IMR-90 (cell line): ENCODE measurements around the gene SPECC1L. TPM values are rescaled to one million over a fixed set of nuclear protein-coding genes. Genes with fewer than 3 reads are reported as not detected.

ENCODE experiments used
- ATAC-seq: fragments of 200-7000 bp; cut with Tn5 transposase; 2 replicates; pipeline ENCODE4 v1.9.1; 2020; ENCODE audit warnings: low read depth, mild to moderate bottlenecking, moderate library complexity
- BruUV-seq: library from RNA; stranded (reverse); fragments of 400-500 nt; replicated peaks from 2 replicates; lab custom pipeline; 2021; lab: Mats Ljungman, UMichigan
- CTCF ChIA-PET: fragments of 300-600 bp; formaldehyde crosslinking; extraction: SDS; loops from one replicate; lab custom pipeline; 2021; ENCODE audit warnings: antibody characterized with exemption; lab: Yijun Ruan, JAX
- POLR2A ChIA-PET: fragments of 300-600 bp; sonication (Branson Sonifier 250); formaldehyde crosslinking; loops from one replicate; lab custom pipeline; 2022; ENCODE audit warnings: antibody characterized with exemption; ENCODE audit not compliant: unreplicated experiment; lab: Charles Lee
- DNase-seq: peaks from one replicate; pipeline ENCODE4 v3.0.0; 2013
- H2AFZ ChIP-seq: replicated peaks from 2 replicates; pipeline ENCODE3; 2013; ENCODE audit warnings: low read length, mild to moderate bottlenecking; ENCODE audit not compliant: poor library complexity
- H2AK5ac ChIP-seq: 2 replicates; pipeline ENCODE4 v1.6.1; 2013; ENCODE audit warnings: low read depth, low read length, inconsistent platforms
- H2AK9ac ChIP-seq: replicated peaks from 2 replicates; pipeline ENCODE3; 2013; ENCODE audit warnings: mild to moderate bottlenecking, low read depth, low read length, moderate library complexity; ENCODE audit not compliant: poor library complexity
- H2BK120ac ChIP-seq: 2 replicates; pipeline ENCODE4 v1.6.1; 2013; ENCODE audit warnings: low read depth, low read length, inconsistent platforms
- H2BK15ac ChIP-seq: 3 replicates; pipeline ENCODE4 v1.6.1; 2013; ENCODE audit warnings: low read depth, low read length, inconsistent platforms
- H2BK20ac ChIP-seq: 2 replicates; pipeline ENCODE4 v1.6.1; 2013; ENCODE audit warnings: low read depth, mild to moderate bottlenecking, inconsistent platforms, low read length, moderate library complexity
- H2BK5ac ChIP-seq: 2 replicates; pipeline ENCODE4 v1.6.1; 2013; ENCODE audit warnings: mild to moderate bottlenecking, low read depth, low read length, inconsistent platforms; ENCODE audit not compliant: poor library complexity, severe bottlenecking
- H3K14ac ChIP-seq: replicated peaks from 2 replicates; pipeline ENCODE4 v1.6.1; 2013; ENCODE audit warnings: low read depth, low read length, inconsistent platforms
- H3K18ac ChIP-seq: 2 replicates; pipeline ENCODE4 v1.6.1; 2013; ENCODE audit warnings: low read depth, low read length, control low read depth
- H3K23ac ChIP-seq: 2 replicates; pipeline ENCODE4 v1.6.1; 2013; ENCODE audit warnings: low read depth, low read length, inconsistent platforms
- H3K27ac ChIP-seq: 2 replicates; pipeline ENCODE4 v1.5.1; 2013; ENCODE audit warnings: mild to moderate bottlenecking, control low read depth, low read length; ENCODE audit not compliant: insufficient read depth
- H3K27me3 ChIP-seq: 2 replicates; pipeline ENCODE4 v1.6.1; 2013; ENCODE audit warnings: low read length; ENCODE audit not compliant: control insufficient read depth, insufficient read depth
- H3K36me3 ChIP-seq: 2 replicates; pipeline ENCODE4 v1.6.1; 2013; ENCODE audit warnings: low read length, mixed read lengths; ENCODE audit not compliant: control insufficient read depth, insufficient read depth
- H3K4ac ChIP-seq: 2 replicates; pipeline ENCODE4 v1.6.1; 2013; ENCODE audit warnings: low read depth, low read length, inconsistent platforms
- H3K4me1 ChIP-seq: 2 replicates; pipeline ENCODE4 v1.6.1; 2013; ENCODE audit warnings: low read length, mixed read lengths; ENCODE audit not compliant: control insufficient read depth, insufficient read depth
- H3K4me2 ChIP-seq: 2 replicates; pipeline ENCODE4 v1.6.1; 2013; ENCODE audit warnings: low read depth, mild to moderate bottlenecking, control low read depth, low read length, moderate library complexity
- H3K4me3 ChIP-seq: 2 replicates; pipeline ENCODE4 v1.5.1; 2013; ENCODE audit warnings: low read depth, mild to moderate bottlenecking, control low read depth, low read length, moderate library complexity; ENCODE audit not compliant: insufficient read depth
- H3K56ac ChIP-seq: 2 replicates; pipeline ENCODE4 v1.6.1; 2013; ENCODE audit warnings: low read length, inconsistent platforms; ENCODE audit not compliant: insufficient read depth; ENCODE audit errors: extremely low read depth
- H3K79me1 ChIP-seq, 2 experiments: 2 replicates each; pipeline ENCODE4 v1.6.1; 2013; ENCODE audit warnings: low read length in 2 of 2, inconsistent platforms in 1 of 2, low read depth in 1 of 2
- H3K9ac ChIP-seq: 2 replicates; pipeline ENCODE4 v1.6.1; 2013; ENCODE audit warnings: low read depth, low read length, control low read depth
- H3K9me1 ChIP-seq: 2 replicates; pipeline ENCODE4 v1.6.1; 2013; ENCODE audit warnings: low read length, inconsistent platforms; ENCODE audit not compliant: insufficient read depth
- H3K9me3 ChIP-seq: 2 replicates; pipeline ENCODE4 v1.6.1; 2013; ENCODE audit warnings: low read length; ENCODE audit not compliant: control insufficient read depth, insufficient read depth
- H4K20me1 ChIP-seq: 2 replicates; pipeline ENCODE4 v1.6.1; 2013; ENCODE audit warnings: low read length, inconsistent platforms; ENCODE audit not compliant: insufficient read depth
- H4K5ac ChIP-seq: 2 replicates; pipeline ENCODE4 v1.6.1; 2013; ENCODE audit warnings: mild to moderate bottlenecking, low read depth, low read length, control low read depth
- H4K8ac ChIP-seq, 2 experiments: 2 replicates each; pipeline ENCODE4 v1.6.1; 2013; ENCODE audit warnings: low read depth in 2 of 2, low read length in 2 of 2, control low read depth in 1 of 2, inconsistent platforms in 1 of 2
- H4K91ac ChIP-seq: 2 replicates; pipeline ENCODE4 v1.6.1; 2013; ENCODE audit warnings: low read depth, low read length, inconsistent platforms; ENCODE audit not compliant: insufficient read depth
- BHLHE40 ChIP-seq: fragments of 150-350 bp; IDR thresholded peaks from 2 replicates; pipeline ENCODE4 v1.6.1; 2016; ENCODE audit warnings: mild to moderate bottlenecking, low read depth, low read length
- CEBPB ChIP-seq: IDR thresholded peaks from 2 replicates; pipeline ENCODE4 v1.6.1; 2012; ENCODE audit warnings: low read depth, low read length, improper control_type of control experiment
- FOS ChIP-seq: fragments of 150-350 bp; IDR thresholded peaks from 2 replicates; pipeline ENCODE4 v1.6.1; 2016; ENCODE audit warnings: low read depth, low read length
- MAFK ChIP-seq: IDR thresholded peaks from 2 replicates; pipeline ENCODE4 v1.6.1; 2012; ENCODE audit warnings: low read depth, low read length, improper control_type of control experiment
- MXI1 ChIP-seq: IDR thresholded peaks from 2 replicates; pipeline ENCODE4 v1.6.1; 2012; ENCODE audit warnings: low read depth, mild to moderate bottlenecking, low read length, moderate library complexity, borderline replicate concordance
- NFE2L2 ChIP-seq: fragments of 150-350 bp; IDR thresholded peaks from 2 replicates; pipeline ENCODE4 v1.6.1; 2016; ENCODE audit warnings: low read depth, mild to moderate bottlenecking, low read length
- POLR2A ChIP-seq: IDR thresholded peaks from 2 replicates; pipeline ENCODE4 v1.6.1; 2012; ENCODE audit warnings: mild to moderate bottlenecking, low read depth, low read length
- SMC3 ChIP-seq: fragments of 150-350 bp; IDR thresholded peaks from 2 replicates; pipeline ENCODE4 v1.6.1; 2016; ENCODE audit warnings: low read depth, mild to moderate bottlenecking, antibody characterized with exemption, low read length, moderate library complexity
- WGBS, 2 experiments: methylation state at CpG; one replicate each; pipeline versions ENCODE4 v1.1.5 to v1.1.7; 2013; ENCODE audit warnings: missing lambda C conversion rate in 2 of 2; ENCODE audit not compliant: insufficient read length in 1 of 2; ENCODE audit errors: extremely low coverage in 2 of 2; 5-methylcytosine and 5-hydroxymethylcytosine counted together
- dilution Hi-C: fragments of 300-500 bp; cut with HindIII; formaldehyde crosslinking; loops from one replicate; pipeline ENCODE4 v1.14.3; 2018; ENCODE audit warnings: low sequenced_read_pairs; ENCODE audit not compliant: unreplicated experiment
- in situ Hi-C: fragments of 300-500 bp; cut with MboI; formaldehyde crosslinking; loops from 3 replicates; pipeline ENCODE4 v1.14.3; 2019; ENCODE audit warnings: low sequenced_read_pairs, inconsistent platforms, mixed read lengths
- intact Hi-C: fragments of 100-400 bp; cut with micrococcal nuclease; formaldehyde crosslinking; loops from 2 replicates; pipeline ENCODE4 v1.10.0; 2022
- polyA plus RNA-seq, 3 experiments: library from polyadenylated mRNA; depleted of rRNA; stranded (reverse); fragments of >200 nt; gene quantifications; 2 replicates each; pipeline ENCODE4 v1.2.3, GENCODE V29; 2012; ENCODE audit warnings: low replicate concordance in 1 of 3
- total RNA-seq: library from RNA; depleted of rRNA; stranded (reverse); fragments of >200 nt; gene quantifications from 2 replicates; pipeline ENCODE4 v1.2.3, GENCODE V29; 2012
- TF ChIP-seq, protein P1 (sequence below): fragments of 150-350 bp; IDR thresholded peaks from 2 replicates; pipeline ENCODE4 v1.6.1; 2016; ENCODE audit warnings: low read depth, mild to moderate bottlenecking, low read length, moderate library complexity, borderline replicate concordance
- TF ChIP-seq, protein P2 (sequence below): fragments of 150-350 bp; IDR thresholded peaks from 2 replicates; pipeline ENCODE4 v1.6.1; 2017; ENCODE audit warnings: mild to moderate bottlenecking, antibody characterized with exemption, low read length, low read depth

The SPECC1L gene
- total and polyA plus RNA-seq, 2 of the 4 experiments (the other 2 are of a cell fraction), result 18.7 to 44.1 TPM

- Histone ChIP-seq H2BK15ac (no peak overlapping the region), H2BK20ac (no peak overlapping the region), H3K4me3 (no peak overlapping the region), H3K14ac (no peak overlapping the region), H3K23ac (no peak overlapping the region), H3K79me1 (no peaks in the 10 kb centered on the region; a peak in 2 of 4 replicates), H2AFZ (no peak overlapping the region), H2AK5ac (0 out of 2 replicates have a peak overlapping the region, but pooled peaks have one; percentile 23), H3K9me1 (no peaks in the 10 kb centered on the region; the same call in 1 of the 2 replicates), H3K4me2 (no peak overlapping the region), H3K4ac (no peak overlapping the region; the same call in 1 of the 2 replicates), H3K36me3 (no peaks in the 10 kb centered on the region; the same call in 1 of the 2 replicates), H3K27ac (no peak overlapping the region), H4K8ac (no peak overlapping the region), H4K91ac (no peak overlapping the region), H2AK9ac (peak overlapping the region; percentile 87), H3K9ac (no peak overlapping the region), H2BK5ac (no peak overlapping the region), H2BK120ac (no peak overlapping the region), H3K27me3 (no peaks in the 10 kb centered on the region), H4K20me1 (no peaks in the 10 kb centered on the region), H3K4me1 (no peaks in the 10 kb centered on the region), H3K9me3 (no peaks in the 10 kb centered on the region), H4K5ac (no peak overlapping the region), H3K56ac (no peak overlapping the region), H3K18ac (no peak overlapping the region)
- WGBS, 2 experiments, result 100% methylated on average over 3 of the region's 4 CpGs; no CpG with 5 or more reads in 1 of the 2 experiments
- ChIA-PET POLR2A (no interaction called here), CTCF (no interaction called here)
- DNase-seq (no peak), ATAC-seq (no peak)
- dilution Hi-C loops (no loop called here), intact Hi-C loops (no loop called here), in situ Hi-C loops (no loop called here)
- BruUV-seq, result no TSS peak
- no peak for TF ChIP-seq FOS
- TF ChIP-seq, protein P1, sequence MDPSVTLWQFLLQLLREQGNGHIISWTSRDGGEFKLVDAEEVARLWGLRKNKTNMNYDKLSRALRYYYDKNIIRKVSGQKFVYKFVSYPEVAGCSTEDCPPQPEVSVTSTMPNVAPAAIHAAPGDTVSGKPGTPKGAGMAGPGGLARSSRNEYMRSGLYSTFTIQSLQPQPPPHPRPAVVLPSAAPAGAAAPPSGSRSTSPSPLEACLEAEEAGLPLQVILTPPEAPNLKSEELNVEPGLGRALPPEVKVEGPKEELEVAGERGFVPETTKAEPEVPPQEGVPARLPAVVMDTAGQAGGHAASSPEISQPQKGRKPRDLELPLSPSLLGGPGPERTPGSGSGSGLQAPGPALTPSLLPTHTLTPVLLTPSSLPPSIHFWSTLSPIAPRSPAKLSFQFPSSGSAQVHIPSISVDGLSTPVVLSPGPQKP, result no peak
- no peak for TF ChIP-seq MAFK
- no peak for TF ChIP-seq BHLHE40
- TF ChIP-seq SMC3, result no peak
- TF ChIP-seq MXI1, result no peak
- TF ChIP-seq, protein P2, sequence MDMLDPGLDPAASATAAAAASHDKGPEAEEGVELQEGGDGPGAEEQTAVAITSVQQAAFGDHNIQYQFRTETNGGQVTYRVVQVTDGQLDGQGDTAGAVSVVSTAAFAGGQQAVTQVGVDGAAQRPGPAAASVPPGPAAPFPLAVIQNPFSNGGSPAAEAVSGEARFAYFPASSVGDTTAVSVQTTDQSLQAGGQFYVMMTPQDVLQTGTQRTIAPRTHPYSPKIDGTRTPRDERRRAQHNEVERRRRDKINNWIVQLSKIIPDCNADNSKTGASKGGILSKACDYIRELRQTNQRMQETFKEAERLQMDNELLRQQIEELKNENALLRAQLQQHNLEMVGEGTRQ, result no peak
- no peak for TF ChIP-seq CEBPB
- TF ChIP-seq POLR2A, result no peak
- TF ChIP-seq NFE2L2, result no peak
These were observed 35.3 kb upstream of the SPECC1L start for GRCh38 chr22:24235315-24235714.
